Epithelial cell of proximal tubule (primary cell): Measurements from ENCODE around the gene CDC42BPG. TPM values are rescaled to one million over a fixed set of nuclear protein-coding genes. Genes with fewer than 3 reads are reported as not detected.

ENCODE experiments used
- DNase-seq: peaks from one replicate; pipeline ENCODE4 v3.0.0-alpha.2; 2011; ENCODE audit warnings: low read depth
- H3K4me3 ChIP-seq: 2 replicates; pipeline ENCODE4 v1.5.1; 2011; ENCODE audit warnings: low read depth, mild to moderate bottlenecking, low read length
- CTCF ChIP-seq: conservative IDR thresholded peaks from 2 replicates; pipeline ENCODE4 v1.5.1; 2012; ENCODE audit warnings: low read depth, mild to moderate bottlenecking, low read length
- total RNA-seq: library from RNA; depleted of rRNA; stranded (reverse); fragments of >200 nt; gene quantifications from 2 replicates; pipeline ENCODE4 v1.2.3, GENCODE V29; 2015

The CDC42BPG gene
- total RNA-seq, 1 donor from 2014 or later: 8.9 TPM

DNA sequence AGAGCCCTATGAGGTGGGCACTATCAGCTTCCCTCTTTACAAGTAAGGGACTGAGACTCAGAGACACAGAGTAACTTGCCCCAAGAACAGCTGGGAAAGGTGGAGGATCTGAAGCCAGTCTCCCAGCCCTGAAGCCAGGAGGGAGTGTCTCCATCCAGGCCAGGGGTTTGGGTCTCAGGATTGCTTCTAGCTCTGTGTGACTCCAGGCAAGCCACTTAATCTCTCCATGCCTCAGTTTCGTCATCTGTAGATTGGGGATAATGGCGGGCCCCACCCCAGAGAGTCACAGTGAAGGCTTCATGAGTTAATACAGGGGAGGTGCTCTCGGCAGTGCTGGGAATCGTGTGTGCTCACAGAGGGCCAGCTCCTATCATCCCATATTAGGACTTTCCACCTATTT is 52.0 kb downstream of the CDC42BPG start:
- no peak for DNase-seq
- TF ChIP-seq CTCF: no peak
- no peak overlapping the region for H3K4me3 ChIP-seq

GRCh38 chr11:64791781-64792291 is 52.6 kb downstream of the CDC42BPG start:
- H3K4me3 ChIP-seq: no peak overlapping the region
- no peak for DNase-seq
- no peak for TF ChIP-seq CTCF

DNA sequence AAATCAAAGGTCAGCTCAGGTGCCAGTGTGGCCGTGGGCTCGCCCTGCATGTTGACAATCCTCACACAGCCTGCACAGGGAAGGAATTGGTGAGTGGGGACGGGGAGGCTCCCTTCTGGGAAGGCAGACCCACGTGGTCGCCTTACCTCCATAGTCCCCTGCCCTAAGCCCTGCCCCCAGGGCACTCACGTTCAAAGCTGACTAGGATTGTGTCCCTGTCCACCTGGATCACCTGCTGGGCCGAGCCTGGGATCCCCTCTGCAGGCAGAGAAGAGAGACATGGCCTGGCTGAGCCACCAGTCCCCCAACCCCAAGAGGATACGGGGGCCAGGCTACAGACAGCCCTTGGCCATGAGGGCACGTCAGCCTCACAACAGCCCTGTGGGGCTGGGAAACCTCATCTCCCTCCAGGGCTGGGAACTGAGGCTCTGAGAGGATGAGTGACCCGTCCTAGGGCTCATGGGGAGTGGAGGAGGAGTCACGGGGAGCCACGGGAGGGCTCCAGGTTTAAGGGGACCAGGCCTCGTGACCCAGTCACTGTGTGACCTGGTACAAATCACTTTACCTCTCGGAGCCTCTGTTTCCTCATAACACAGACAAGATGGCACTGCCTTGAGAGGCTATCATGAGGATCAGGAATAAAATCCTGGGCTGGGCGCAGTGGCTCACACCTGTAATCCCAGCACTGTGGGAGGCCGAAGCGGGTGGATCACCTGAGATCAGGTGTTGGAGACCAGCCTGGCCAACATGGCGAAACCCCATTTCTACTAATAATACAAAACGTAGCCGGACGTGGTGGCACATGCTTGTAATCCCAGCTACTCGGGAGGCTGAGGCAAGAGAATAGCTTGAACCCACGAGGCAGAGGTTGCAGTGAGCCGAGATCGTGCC is 54.0 kb downstream of the CDC42BPG start:
- DNase-seq: no peak
- TF ChIP-seq CTCF: no peak
- no peak overlapping the region for H3K4me3 ChIP-seq

- no peak for TF ChIP-seq CTCF
- no peak overlapping the region for H3K4me3 ChIP-seq
- DNase-seq: no peak
Measured at GRCh38 chr11:64789331-64790204, 54.9 kb downstream of the CDC42BPG start.

- TF ChIP-seq CTCF: no peak
- H3K4me3 ChIP-seq: no peak overlapping the region
- no peak for DNase-seq
Measured at GRCh38 chr11:64788321-64789215, 55.9 kb downstream of the CDC42BPG start.
